Measurements from ENCODE around the gene MGAT5B. TPM values are rescaled to one million over a fixed set of nuclear protein-coding genes. Genes with fewer than 3 reads are reported as not detected.

MGAT5B gene
- total RNA-seq, 1 experiment from 2014 or later: 14.3 TPM

- POLR2A ChIA-PET (ENCODE audit: unreplicated experiment): no interaction called here
- intact Hi-C loops (cut with micrococcal nuclease; ENCODE audit: unreplicated experiment): no loop called here
These were observed 56.4 kb downstream of the MGAT5B start for GRCh38 chr17:76924345-76925342.

GRCh38 chr17:76925441-76925891, 57.3 kb downstream of the MGAT5B start:
- no TSS peak for BruUV-seq (replicated peaks)
- ChIA-PET CTCF (no interaction called here), POLR2A (ENCODE audit: unreplicated experiment) (no interaction called here)
- Histone ChIP-seq H3K4me2 (no peak overlapping the region), H3K4me3 (no peak overlapping the region), H2AFZ (no peak overlapping the region), H3K27me3 (ENCODE audit: insufficient read depth, low read depth) (no peaks in the 10 kb centered on the region), H3F3A (ENCODE audit: insufficient read depth, low read depth) (peaks cover 3% of the 10 kb centered on the region; the same call in 1 of the 2 replicates), H3K9me3 (ENCODE audit: insufficient read depth, low read depth) (no peaks in the 10 kb centered on the region), H4K20me1 (ENCODE audit: insufficient read depth) (no peaks in the 10 kb centered on the region), H3K9me2 (ENCODE audit: insufficient read depth) (no peaks in the 10 kb centered on the region), H3K4me1 (replicated peaks; ENCODE audit: insufficient read depth) (no peaks in the 10 kb centered on the region), H3K79me2 (ENCODE audit: low read depth) (no peaks in the 10 kb centered on the region), H3K27ac (no peak overlapping the region), H3K36me3 (ENCODE audit: low read depth) (no peaks in the 10 kb centered on the region)
- intact Hi-C loops (cut with micrococcal nuclease; ENCODE audit: unreplicated experiment): no loop called here
- no peak for TF ChIP-seq CTCF (conservative IDR thresholded peaks at IDR 0.05)
- no peak for TF ChIP-seq EZH2 (IDR thresholded peaks at IDR 0.05; ENCODE audit: low read depth)
- DNase-seq: no peak

More at GRCh38 chr17:76924345-76925342, 56.4 kb downstream of the MGAT5B start:
- Histone ChIP-seq H3K9me3 (ENCODE audit: insufficient read depth, low read depth) (no peaks in the 10 kb centered on the region), H4K20me1 (ENCODE audit: insufficient read depth) (no peaks in the 10 kb centered on the region), H3K4me1 (replicated peaks; ENCODE audit: insufficient read depth) (no peaks in the 10 kb centered on the region), H3K9me2 (ENCODE audit: insufficient read depth) (no peaks in the 10 kb centered on the region), H3F3A (ENCODE audit: insufficient read depth, low read depth) (peaks cover 3% of the 10 kb centered on the region; the same call in 1 of the 2 replicates), H2AFZ (no peak overlapping the region), H3K4me2 (no peak overlapping the region), H3K27ac (no peak overlapping the region), H3K36me3 (ENCODE audit: low read depth) (no peaks in the 10 kb centered on the region), H3K79me2 (ENCODE audit: low read depth) (no peaks in the 10 kb centered on the region), H3K4me3 (no peak overlapping the region), H3K27me3 (ENCODE audit: insufficient read depth, low read depth) (no peaks in the 10 kb centered on the region)
- TF ChIP-seq CTCF (conservative IDR thresholded peaks at IDR 0.05): no peak
- no peak for TF ChIP-seq EZH2 (IDR thresholded peaks at IDR 0.05; ENCODE audit: low read depth)
- CTCF ChIA-PET: no interaction called here
- no TSS peak for BruUV-seq (replicated peaks)
- no peak for DNase-seq

GRCh38 chr17:76926237-76926866, 58.1 kb downstream of the MGAT5B start:
- Histone ChIP-seq H3K27me3 (ENCODE audit: insufficient read depth, low read depth) (no peaks in the 10 kb centered on the region), H3K27ac (no peak overlapping the region), H4K20me1 (ENCODE audit: insufficient read depth) (no peaks in the 10 kb centered on the region), H3K4me3 (no peak overlapping the region), H3K79me2 (ENCODE audit: low read depth) (no peaks in the 10 kb centered on the region), H3K4me2 (no peak overlapping the region), H2AFZ (no peak overlapping the region), H3K9me2 (ENCODE audit: insufficient read depth) (no peaks in the 10 kb centered on the region), H3K9me3 (ENCODE audit: insufficient read depth, low read depth) (no peaks in the 10 kb centered on the region), H3K36me3 (ENCODE audit: low read depth) (no peaks in the 10 kb centered on the region), H3K4me1 (replicated peaks; ENCODE audit: insufficient read depth) (no peaks in the 10 kb centered on the region), H3F3A (ENCODE audit: insufficient read depth, low read depth) (peaks cover 3% of the 10 kb centered on the region; the same call in 1 of the 2 replicates)
- no peak for DNase-seq
- BruUV-seq (replicated peaks): no TSS peak
- no peak for TF ChIP-seq EZH2 (IDR thresholded peaks at IDR 0.05; ENCODE audit: low read depth)
- TF ChIP-seq CTCF (conservative IDR thresholded peaks at IDR 0.05): no peak
- POLR2A ChIA-PET (ENCODE audit: unreplicated experiment): no interaction called here
- intact Hi-C loops (cut with micrococcal nuclease; ENCODE audit: unreplicated experiment): no loop called here
- CTCF ChIA-PET: no interaction called here

All from PC-9 (cell line).